Bone marrow (tissue), 2 donors: Measurements from ENCODE around the gene VRK1.
A peak's percentile ranks its signal among the peaks of the same experiment; 100 is the strongest.

Source experiments
- DNase-seq, 2 donors: peaks; one replicate each; lab custom pipeline; 2025; lab: John Stamatoyannopoulos, UW

The VRK1 gene

GRCh38 chr14:96824283-96824682 is 27.1 kb downstream of the VRK1 start:
- no peak for DNase-seq

GRCh38 chr14:96826818-96827217 is 29.6 kb downstream of the VRK1 start:
- DNase-seq, result no peak

- DNase-seq, result no peak
Observed at GRCh38 chr14:96827290-96827689, 30.1 kb downstream of the VRK1 start.

- no peak for DNase-seq
Observed at GRCh38 chr14:96829791-96830190, 32.6 kb downstream of the VRK1 start.

GRCh38 chr14:96830946-96831345 is 33.8 kb downstream of the VRK1 start:
- no peak for DNase-seq

GRCh38 chr14:96832351-96832750 is 35.2 kb downstream of the VRK1 start:
- no peak for DNase-seq

GRCh38 chr14:96838449-96838848 is 41.3 kb downstream of the VRK1 start:
- no peak for DNase-seq

- no peak for DNase-seq
Observed at GRCh38 chr14:96839251-96839650, 42.1 kb downstream of the VRK1 start.

- DNase-seq, result no peak
Observed at GRCh38 chr14:96843137-96843536, 46.0 kb downstream of the VRK1 start.

- no peak for DNase-seq
Observed at GRCh38 chr14:96844857-96845570, 47.8 kb downstream of the VRK1 start.

GRCh38 chr14:96847451-96847850 is 50.3 kb downstream of the VRK1 start:
- no peak for DNase-seq

- DNase-seq, result no peak
Observed at GRCh38 chr14:96848011-96848410, 50.8 kb downstream of the VRK1 start.

GRCh38 chr14:96849733-96850132 is 52.6 kb downstream of the VRK1 start:
- DNase-seq, result no peak

GRCh38 chr14:96851694-96852381 is 54.7 kb downstream of the VRK1 start:
- no peak for DNase-seq

- peak in 1 of 2 donors; percentile 52 for DNase-seq
Observed at GRCh38 chr14:96852823-96853422, 55.7 kb downstream of the VRK1 start.

GRCh38 chr14:96858643-96859042 is 61.5 kb downstream of the VRK1 start:
- no peak for DNase-seq

- no peak for DNase-seq
Observed at GRCh38 chr14:96861568-96862310, 64.6 kb downstream of the VRK1 start.

- DNase-seq, result no peak
Observed at GRCh38 chr14:96863327-96863985, 66.3 kb downstream of the VRK1 start.

- DNase-seq, result no peak
Observed at GRCh38 chr14:96863986-96864330, 66.8 kb downstream of the VRK1 start.

- no peak for DNase-seq
Observed at GRCh38 chr14:96867634-96868033, 70.5 kb downstream of the VRK1 start.

- DNase-seq, result no peak
Observed at GRCh38 chr14:96874127-96874526, 76.9 kb downstream of the VRK1 start.

- DNase-seq, result no peak
Observed at GRCh38 chr14:96876747-96877146, 79.6 kb downstream of the VRK1 start.
